Amniotic epithelial cell (primary cell): ENCODE results near the gene SNRPF.
"Not testable (repeated sequence)": the region's sequence is repeated elsewhere in the genome, so short reads cannot be mapped to it uniquely, and the experiment has no call there.

Experiments
- DNase-seq: peaks from one replicate; pipeline ENCODE4 v3.0.0-alpha.2; 2010; ENCODE audit warnings: low read depth

The SNRPF gene

GRCh38 chr12:95858451-95859343, at the start of gene SNRPF:
Gene SNRPF, plus strand, starts transcription at chr12:95858952. Its CDS starts 122 bp downstream, at chr12:95859074.
- DNase-seq = peak; percentile 95

GRCh38 chr12:95809000-95809680, 49.6 kb upstream of the SNRPF start:
- no peak for DNase-seq

GRCh38 chr12:95810411-95810810, 48.3 kb upstream of the SNRPF start:
- DNase-seq = no peak

GRCh38 chr12:95812155-95812554, 46.6 kb upstream of the SNRPF start:
- DNase-seq = not testable (repeated sequence)

- peak; percentile 46 for DNase-seq
Measured at GRCh38 chr12:95815632-95816212, 43.0 kb upstream of the SNRPF start.

GRCh38 chr12:95820096-95820703, 38.6 kb upstream of the SNRPF start:
- DNase-seq = peak; percentile 45

GRCh38 chr12:95829395-95829794, 29.4 kb upstream of the SNRPF start:
- no peak for DNase-seq

- no peak for DNase-seq
Measured at GRCh38 chr12:95830335-95831089, 28.2 kb upstream of the SNRPF start.

- DNase-seq = no peak
Measured at GRCh38 chr12:95834572-95834971, 24.2 kb upstream of the SNRPF start.

- DNase-seq = peak; percentile 29
Measured at GRCh38 chr12:95836185-95836609, 22.6 kb upstream of the SNRPF start.

GRCh38 chr12:95836630-95837239, 22.0 kb upstream of the SNRPF start:
- peak; percentile 61 for DNase-seq

GRCh38 chr12:95837240-95838038, 21.3 kb upstream of the SNRPF start:
- DNase-seq = no peak

GRCh38 chr12:95838125-95838524, 20.6 kb upstream of the SNRPF start:
- no peak for DNase-seq

- DNase-seq = not testable (repeated sequence)
Measured at GRCh38 chr12:95842426-95842825, 16.3 kb upstream of the SNRPF start.

GRCh38 chr12:95848575-95849388, 10.0 kb upstream of the SNRPF start:
- DNase-seq = peak; percentile 11

- DNase-seq = no peak
Measured at GRCh38 chr12:95851606-95852005, 7.1 kb upstream of the SNRPF start.

- no peak for DNase-seq
Measured at GRCh38 chr12:95852133-95852532, 6.6 kb upstream of the SNRPF start.

GRCh38 chr12:95857156-95857555, 1.6 kb upstream of the SNRPF start:
- no peak for DNase-seq

GRCh38 chr12:95857799-95858198, 953 bp upstream of the SNRPF start:
- no peak for DNase-seq
